Muscle layer of duodenum (tissue), 2 donors: Measurements from ENCODE around the gene GABRR3.
"Not testable (repeated sequence)": the region's sequence is repeated elsewhere in the genome, so short reads cannot be mapped to it uniquely, and the experiment has no call there.

ENCODE experiments used
- H3K27ac ChIP-seq: one replicate; pipeline ENCODE4 v1.7.0; 2013; ENCODE audit warnings: mild to moderate bottlenecking, low read length
- H3K27me3 ChIP-seq: one replicate; pipeline ENCODE4 v1.7.0; 2013; ENCODE audit warnings: low read depth, mild to moderate bottlenecking, control low read depth, low read length
- H3K36me3 ChIP-seq, 2 donors: one replicate each; pipeline ENCODE4 v1.7.0; 2013; ENCODE audit warnings: low read length in 2 of 2, control low read depth in 1 of 2, mild to moderate bottlenecking in 1 of 2; ENCODE audit not compliant: insufficient read depth in 2 of 2, control insufficient read depth in 1 of 2
- H3K4me1 ChIP-seq, 2 donors: one replicate each; pipeline ENCODE4 v1.7.0; 2013; ENCODE audit warnings: low read length in 2 of 2, mild to moderate bottlenecking in 2 of 2, control low read depth in 1 of 2, moderate library complexity in 1 of 2; ENCODE audit not compliant: insufficient read depth in 2 of 2, control insufficient read depth in 1 of 2
- H3K4me3 ChIP-seq, 2 donors: one replicate each; pipeline ENCODE4 v1.7.0; 2013; ENCODE audit warnings: low read length in 2 of 2, low read depth in 1 of 2, mild to moderate bottlenecking in 1 of 2
- H3K9me3 ChIP-seq, 2 donors: one replicate each; pipeline ENCODE4 v1.7.0; 2013; ENCODE audit warnings: low read length in 2 of 2, control low read depth in 1 of 2, mild to moderate bottlenecking in 1 of 2; ENCODE audit not compliant: control insufficient read depth in 1 of 2
- donor health status: healthy.

Gene GABRR3

GRCh38 chr3:98021830-98022560 is 13.1 kb downstream of the GABRR3 start:
- Histone ChIP-seq H3K27ac (no peak overlapping the region), H3K27me3 (no peaks in the 10 kb centered on the region), H3K4me3 (no peak overlapping the region), H3K36me3 (no peaks in the 10 kb centered on the region), H3K4me1 (peaks cover 0 to 6% of the 10 kb centered on the region in 2 donors), H3K9me3 (no peaks in the 10 kb centered on the region)

GRCh38 chr3:98020412-98020811 is 14.7 kb downstream of the GABRR3 start:
- H3K4me3 ChIP-seq = no peak overlapping the region
- H3K9me3 ChIP-seq = no peaks in the 10 kb centered on the region
- peaks cover 0 to 6% of the 10 kb centered on the region in 2 donors for H3K4me1 ChIP-seq
- H3K27ac ChIP-seq = no peak overlapping the region
- H3K27me3 ChIP-seq = no peaks in the 10 kb centered on the region
- no peaks in the 10 kb centered on the region for H3K36me3 ChIP-seq

- no peaks in the 10 kb centered on the region for H3K9me3 ChIP-seq
- H3K4me1 ChIP-seq = peaks cover 6 to 15% of the 10 kb centered on the region in 2 donors
- H3K4me3 ChIP-seq = no peak overlapping the region
- no peaks in the 10 kb centered on the region for H3K27me3 ChIP-seq
- no peaks in the 10 kb centered on the region for H3K36me3 ChIP-seq
- H3K27ac ChIP-seq = no peak overlapping the region
These were observed 16.8 kb downstream of the GABRR3 start for GRCh38 chr3:98018301-98018700.

- H3K4me1 ChIP-seq = peaks cover 7 to 16% of the 10 kb centered on the region in 2 donors
- no peaks in the 10 kb centered on the region for H3K9me3 ChIP-seq
- no peaks in the 10 kb centered on the region for H3K36me3 ChIP-seq
- H3K27me3 ChIP-seq = no peaks in the 10 kb centered on the region
- no peak overlapping the region for H3K4me3 ChIP-seq
- no peak overlapping the region for H3K27ac ChIP-seq
These were observed 20.9 kb downstream of the GABRR3 start for GRCh38 chr3:98014268-98014585.

- no peak overlapping the region for H3K27ac ChIP-seq
- H3K4me1 ChIP-seq = peaks cover 7 to 16% of the 10 kb centered on the region in 2 donors
- H3K9me3 ChIP-seq = no peaks in the 10 kb centered on the region
These were observed 21.5 kb downstream of the GABRR3 start for GRCh38 chr3:98013411-98014267.

GRCh38 chr3:98012979-98013378 is 22.1 kb downstream of the GABRR3 start:
- Histone ChIP-seq H3K27ac (no peak overlapping the region), H3K27me3 (no peaks in the 10 kb centered on the region), H3K4me3 (no peak overlapping the region), H3K36me3 (no peaks in the 10 kb centered on the region), H3K4me1 (peaks cover 7 to 16% of the 10 kb centered on the region in 2 donors), H3K9me3 (no peaks in the 10 kb centered on the region)

More at GRCh38 chr3:98013411-98014267, 21.5 kb downstream of the GABRR3 start:
- no peaks in the 10 kb centered on the region for H3K27me3 ChIP-seq
- H3K36me3 ChIP-seq = no peaks in the 10 kb centered on the region
- H3K4me3 ChIP-seq = no peak overlapping the region

GRCh38 chr3:98010883-98011449 is 24.1 kb downstream of the GABRR3 start:
- H3K9me3 ChIP-seq, H3K27ac ChIP-seq, H3K4me3 ChIP-seq, H3K27me3 ChIP-seq, H3K36me3 ChIP-seq: not testable (repeated sequence)
- peaks cover 7 to 16% of the 10 kb centered on the region in 2 donors for H3K4me1 ChIP-seq

- Histone ChIP-seq H3K4me1 (peaks cover 7 to 16% of the 10 kb centered on the region in 2 donors), H3K27me3 (no peaks in the 10 kb centered on the region), H3K36me3 (no peaks in the 10 kb centered on the region), H3K27ac (no peak overlapping the region), H3K4me3 (no peak overlapping the region), H3K9me3 (no peaks in the 10 kb centered on the region)
These were observed 24.8 kb downstream of the GABRR3 start for GRCh38 chr3:98010194-98010882.

- Histone ChIP-seq H3K4me1 (peaks cover 6 to 12% of the 10 kb centered on the region in 2 donors), H3K9me3 (no peaks in the 10 kb centered on the region), H3K36me3 (no peaks in the 10 kb centered on the region), H3K27ac (no peak overlapping the region), H3K4me3 (no peak overlapping the region), H3K27me3 (no peaks in the 10 kb centered on the region)
These were observed 26.3 kb downstream of the GABRR3 start for GRCh38 chr3:98008855-98009254.

- H3K27me3 ChIP-seq = no peaks in the 10 kb centered on the region
- H3K4me1 ChIP-seq = no peaks in the 10 kb centered on the region
- H3K36me3 ChIP-seq = no peaks in the 10 kb centered on the region
- no peak overlapping the region for H3K27ac ChIP-seq
- no peak overlapping the region for H3K4me3 ChIP-seq
- no peaks in the 10 kb centered on the region for H3K9me3 ChIP-seq
These were observed 29.7 kb downstream of the GABRR3 start for GRCh38 chr3:98005438-98005837.

GRCh38 chr3:98004721-98005120 is 30.4 kb downstream of the GABRR3 start:
- no peak overlapping the region for H3K27ac ChIP-seq
- H3K4me1 ChIP-seq = no peaks in the 10 kb centered on the region
- no peaks in the 10 kb centered on the region for H3K27me3 ChIP-seq
- no peaks in the 10 kb centered on the region for H3K9me3 ChIP-seq
- H3K4me3 ChIP-seq = no peak overlapping the region
- no peaks in the 10 kb centered on the region for H3K36me3 ChIP-seq
